ENCODE results near the gene CYP4A22. TPM values are rescaled to one million over a fixed set of nuclear protein-coding genes. Genes with fewer than 3 reads are reported as not detected.

CYP4A22 gene
- total RNA-seq, 1 experiment from 2014 or later, result not detected

DNA sequence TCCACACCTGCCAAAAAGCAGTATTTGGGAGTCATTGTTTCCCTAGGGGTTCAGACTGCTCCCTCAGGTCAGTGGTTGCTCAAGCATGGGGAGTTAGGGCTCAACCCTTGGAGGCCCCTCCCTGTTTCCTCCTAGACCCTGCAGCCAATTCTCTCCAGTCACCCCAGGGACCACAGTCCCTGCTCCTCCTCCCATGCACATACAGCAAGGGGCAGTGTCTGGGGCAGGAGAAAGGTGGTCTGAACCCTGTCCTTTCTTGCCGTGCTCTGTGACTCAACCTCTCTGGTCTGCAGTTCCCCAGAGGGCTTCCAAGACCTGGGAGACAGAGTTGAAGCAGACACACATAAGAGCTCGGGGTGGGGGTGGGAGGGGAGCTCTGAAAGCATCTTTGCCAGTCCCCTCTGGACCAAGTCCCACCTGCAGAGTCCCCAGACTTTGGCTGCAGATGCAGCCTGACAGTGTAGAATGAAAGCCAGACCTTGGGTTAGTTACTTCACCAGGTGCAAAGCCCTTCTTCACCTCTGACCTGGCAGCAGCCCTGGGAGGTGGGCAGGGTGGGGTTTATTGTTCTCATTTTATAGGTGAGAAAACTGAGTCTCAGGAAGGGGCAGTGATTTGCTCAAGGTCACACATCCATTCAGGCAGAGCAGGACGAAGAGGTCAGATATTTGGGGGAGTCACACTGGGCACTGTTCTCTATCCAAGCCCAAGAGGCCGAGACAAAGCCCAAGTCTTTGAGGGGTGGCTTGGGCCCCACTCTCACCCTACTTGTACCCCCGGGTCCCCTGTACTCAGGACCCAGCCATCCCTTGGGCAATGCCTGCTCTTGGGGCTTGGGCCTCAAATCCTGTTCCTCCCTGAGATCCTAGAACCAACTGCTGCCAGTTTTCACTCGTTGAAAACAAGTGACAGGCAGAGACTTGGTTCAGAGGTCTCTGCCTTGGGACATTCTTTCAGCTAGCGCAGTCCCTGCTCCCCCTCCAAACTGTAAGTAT, 51.8 kb downstream of the CYP4A22 start:
- Histone ChIP-seq H3K9me3 (ENCODE audit: low read length) (no peaks in the 10 kb centered on the region), H3K27ac (ENCODE audit: low read length) (no peak overlapping the region), H3K79me2 (ENCODE audit: low read length) (no peaks in the 10 kb centered on the region), H3K4me1 (ENCODE audit: insufficient read depth, low read length) (no peaks in the 10 kb centered on the region), H3K27me3 (ENCODE audit: low read length) (no peaks in the 10 kb centered on the region), H3K4me3 (ENCODE audit: low read length) (no peak overlapping the region), H3K4me2 (ENCODE audit: low read length) (no peak overlapping the region), H2AFZ (ENCODE audit: low read length) (no peak overlapping the region), H3K9ac (ENCODE audit: low read length) (no peak overlapping the region), H4K20me1 (ENCODE audit: low read length) (no peaks in the 10 kb centered on the region), H3K9me2 (replicated peaks; ENCODE audit: low read length) (no peaks in the 10 kb centered on the region), H3K36me3 (ENCODE audit: low read depth, low read length) (no peaks in the 10 kb centered on the region), H3F3A (ENCODE audit: low read length, unreplicated experiment) (no peaks in the 10 kb centered on the region)
- TF ChIP-seq, protein P1, sequence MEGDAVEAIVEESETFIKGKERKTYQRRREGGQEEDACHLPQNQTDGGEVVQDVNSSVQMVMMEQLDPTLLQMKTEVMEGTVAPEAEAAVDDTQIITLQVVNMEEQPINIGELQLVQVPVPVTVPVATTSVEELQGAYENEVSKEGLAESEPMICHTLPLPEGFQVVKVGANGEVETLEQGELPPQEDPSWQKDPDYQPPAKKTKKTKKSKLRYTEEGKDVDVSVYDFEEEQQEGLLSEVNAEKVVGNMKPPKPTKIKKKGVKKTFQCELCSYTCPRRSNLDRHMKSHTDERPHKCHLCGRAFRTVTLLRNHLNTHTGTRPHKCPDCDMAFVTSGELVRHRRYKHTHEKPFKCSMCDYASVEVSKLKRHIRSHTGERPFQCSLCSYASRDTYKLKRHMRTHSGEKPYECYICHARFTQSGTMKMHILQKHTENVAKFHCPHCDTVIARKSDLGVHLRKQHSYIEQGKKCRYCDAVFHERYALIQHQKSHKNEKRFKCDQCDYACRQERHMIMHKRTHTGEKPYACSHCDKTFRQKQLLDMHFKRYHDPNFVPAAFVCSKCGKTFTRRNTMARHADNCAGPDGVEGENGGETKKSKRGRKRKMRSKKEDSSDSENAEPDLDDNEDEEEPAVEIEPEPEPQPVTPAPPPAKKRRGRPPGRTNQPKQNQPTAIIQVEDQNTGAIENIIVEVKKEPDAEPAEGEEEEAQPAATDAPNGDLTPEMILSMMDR (conservative IDR thresholded peaks at IDR 0.05; ENCODE audit: low read depth, low read length), result no peak
- TF ChIP-seq EZH2phosphoT487 (IDR thresholded peaks at IDR 0.05; ENCODE audit: borderline replicate concordance, low read length) (no peak), EZH2 (IDR thresholded peaks at IDR 0.05; ENCODE audit: low read length, unreplicated experiment) (no peak)
- ATAC-seq (no peak), DNase-seq (no peak)
- ChIA-PET POLR2A (ENCODE audit: unreplicated experiment) (no interaction called here), CTCF (interaction anchor here (0.8 to 0.9 kb wide), 2 partner anchors 10 to 74 kb away, joined by 3 to 4 read pairs; no protein-coding TSS in a partner anchor)
- intact Hi-C loops (cut with micrococcal nuclease), result no loop called here
- no TSS peak for BruUV-seq (replicated peaks)

DNA sequence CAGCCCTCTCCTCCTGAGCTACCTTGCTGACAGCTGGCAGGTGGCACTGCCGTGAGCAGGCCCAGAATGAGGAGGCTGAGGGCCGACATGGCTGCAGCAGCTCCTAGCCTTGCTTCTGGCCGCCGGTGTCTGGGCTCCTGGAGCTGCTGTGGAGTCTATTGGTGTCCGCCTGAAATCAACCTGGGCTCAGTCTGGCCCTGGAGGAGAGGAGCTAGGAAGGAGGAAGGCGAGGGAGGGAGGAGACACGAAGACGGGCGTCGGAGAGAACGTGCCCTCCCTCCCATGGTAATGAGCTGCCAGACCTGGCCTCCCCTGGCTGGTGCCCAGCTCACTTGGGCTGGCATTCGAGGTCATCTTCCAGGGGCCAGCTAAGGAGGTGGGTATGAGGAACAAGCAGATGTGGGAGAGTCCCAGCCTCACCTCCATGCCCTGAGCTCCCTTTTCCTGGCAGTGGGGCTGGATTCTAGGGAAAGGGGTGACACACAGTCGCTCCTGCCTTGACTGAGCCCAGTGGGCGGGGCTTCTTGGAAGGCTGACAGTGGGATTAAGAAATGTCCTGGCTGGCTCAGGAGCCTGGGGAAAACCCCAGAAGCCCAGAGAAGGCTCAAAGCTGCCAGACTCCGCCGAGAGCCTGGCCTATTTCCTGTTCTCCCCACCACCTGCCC, 52.7 kb downstream of the CYP4A22 start, which contains the start of gene PDZK1IP1:
TSS of gene PDZK1IP1 (minus strand) at position 193 of the 665 bp plus-strand sequence. CDS start at position 89, 104 bp downstream.
- BruUV-seq (replicated peaks), result no TSS peak
- Histone ChIP-seq H3K9ac (ENCODE audit: low read length) (no peak within 1 kb of the TSS), H4K20me1 (ENCODE audit: low read length) (no peaks in the 10 kb centered on the region), H3K79me2 (ENCODE audit: low read length) (no peaks in the 10 kb centered on the region), H3K4me3 (ENCODE audit: low read length) (no peak within 1 kb of the TSS), H3K4me2 (ENCODE audit: low read length) (no peak within 1 kb of the TSS), H3K36me3 (ENCODE audit: low read depth, low read length) (no peaks in the 10 kb centered on the region), H3F3A (ENCODE audit: low read length, unreplicated experiment) (no peaks in the 10 kb centered on the region), H3K27ac (ENCODE audit: low read length) (no peak within 1 kb of the TSS), H3K27me3 (ENCODE audit: low read length) (no peaks in the 10 kb centered on the region), H3K9me2 (replicated peaks; ENCODE audit: low read length) (no peaks in the 10 kb centered on the region), H2AFZ (ENCODE audit: low read length) (no peak within 1 kb of the TSS), H3K4me1 (ENCODE audit: insufficient read depth, low read length) (no peaks in the 10 kb centered on the region), H3K9me3 (ENCODE audit: low read length) (no peaks in the 10 kb centered on the region)
- no peak for ATAC-seq
- POLR2A ChIA-PET (ENCODE audit: unreplicated experiment), result no interaction called here
- TF ChIP-seq EZH2 (IDR thresholded peaks at IDR 0.05; ENCODE audit: low read length, unreplicated experiment) (no peak), EZH2phosphoT487 (IDR thresholded peaks at IDR 0.05; ENCODE audit: borderline replicate concordance, low read length) (no peak)
- TF ChIP-seq, protein P1 (conservative IDR thresholded peaks at IDR 0.05; ENCODE audit: low read depth, low read length), result no peak
- CTCF ChIA-PET, result interaction anchor here (0.8 to 0.9 kb wide), 2 partner anchors 11 to 73 kb away, joined by 3 to 4 read pairs; no protein-coding TSS in a partner anchor
- intact Hi-C loops (cut with micrococcal nuclease), result no loop called here
- no peak for DNase-seq

Measured in PC-3 (cell line).